IMR-90 (cell line): ENCODE results near the gene DOCK2. TPM values are rescaled to one million over a fixed set of nuclear protein-coding genes. Genes with fewer than 3 reads are reported as not detected.

Experiments used
- ATAC-seq: fragments of 200-7000 bp; cut with Tn5 transposase; 2 replicates; pipeline ENCODE4 v1.9.1; 2020; ENCODE audit warnings: low read depth, mild to moderate bottlenecking, moderate library complexity
- BruUV-seq: library from RNA; stranded (reverse); fragments of 400-500 nt; replicated peaks from 2 replicates; lab custom pipeline; 2021; lab: Mats Ljungman, UMichigan
- CTCF ChIA-PET: fragments of 300-600 bp; formaldehyde crosslinking; extraction: SDS; loops from one replicate; lab custom pipeline; 2021; ENCODE audit warnings: antibody characterized with exemption; lab: Yijun Ruan, JAX
- POLR2A ChIA-PET: fragments of 300-600 bp; sonication (Branson Sonifier 250); formaldehyde crosslinking; loops from one replicate; lab custom pipeline; 2022; ENCODE audit warnings: antibody characterized with exemption; ENCODE audit not compliant: unreplicated experiment; lab: Charles Lee
- DNase-seq: peaks from one replicate; pipeline ENCODE4 v3.0.0; 2013
- H2AFZ ChIP-seq: replicated peaks from 2 replicates; pipeline ENCODE3; 2013; ENCODE audit warnings: low read length, mild to moderate bottlenecking; ENCODE audit not compliant: poor library complexity
- H2AK5ac ChIP-seq: 2 replicates; pipeline ENCODE4 v1.6.1; 2013; ENCODE audit warnings: low read depth, low read length, inconsistent platforms
- H2AK9ac ChIP-seq: replicated peaks from 2 replicates; pipeline ENCODE3; 2013; ENCODE audit warnings: mild to moderate bottlenecking, low read depth, low read length, moderate library complexity; ENCODE audit not compliant: poor library complexity
- H2BK120ac ChIP-seq: 2 replicates; pipeline ENCODE4 v1.6.1; 2013; ENCODE audit warnings: low read depth, low read length, inconsistent platforms
- H2BK15ac ChIP-seq: 3 replicates; pipeline ENCODE4 v1.6.1; 2013; ENCODE audit warnings: low read depth, low read length, inconsistent platforms
- H2BK20ac ChIP-seq: 2 replicates; pipeline ENCODE4 v1.6.1; 2013; ENCODE audit warnings: low read depth, mild to moderate bottlenecking, inconsistent platforms, low read length, moderate library complexity
- H2BK5ac ChIP-seq: 2 replicates; pipeline ENCODE4 v1.6.1; 2013; ENCODE audit warnings: mild to moderate bottlenecking, low read depth, low read length, inconsistent platforms; ENCODE audit not compliant: poor library complexity, severe bottlenecking
- H3K14ac ChIP-seq: replicated peaks from 2 replicates; pipeline ENCODE4 v1.6.1; 2013; ENCODE audit warnings: low read depth, low read length, inconsistent platforms
- H3K18ac ChIP-seq: 2 replicates; pipeline ENCODE4 v1.6.1; 2013; ENCODE audit warnings: low read depth, low read length, control low read depth
- H3K23ac ChIP-seq: 2 replicates; pipeline ENCODE4 v1.6.1; 2013; ENCODE audit warnings: low read depth, low read length, inconsistent platforms
- H3K27ac ChIP-seq: 2 replicates; pipeline ENCODE4 v1.5.1; 2013; ENCODE audit warnings: mild to moderate bottlenecking, control low read depth, low read length; ENCODE audit not compliant: insufficient read depth
- H3K27me3 ChIP-seq: 2 replicates; pipeline ENCODE4 v1.6.1; 2013; ENCODE audit warnings: low read length; ENCODE audit not compliant: control insufficient read depth, insufficient read depth
- H3K36me3 ChIP-seq: 2 replicates; pipeline ENCODE4 v1.6.1; 2013; ENCODE audit warnings: low read length, mixed read lengths; ENCODE audit not compliant: control insufficient read depth, insufficient read depth
- H3K4ac ChIP-seq: 2 replicates; pipeline ENCODE4 v1.6.1; 2013; ENCODE audit warnings: low read depth, low read length, inconsistent platforms
- H3K4me1 ChIP-seq: 2 replicates; pipeline ENCODE4 v1.6.1; 2013; ENCODE audit warnings: low read length, mixed read lengths; ENCODE audit not compliant: control insufficient read depth, insufficient read depth
- H3K4me2 ChIP-seq: 2 replicates; pipeline ENCODE4 v1.6.1; 2013; ENCODE audit warnings: low read depth, mild to moderate bottlenecking, control low read depth, low read length, moderate library complexity
- H3K4me3 ChIP-seq: 2 replicates; pipeline ENCODE4 v1.5.1; 2013; ENCODE audit warnings: low read depth, mild to moderate bottlenecking, control low read depth, low read length, moderate library complexity; ENCODE audit not compliant: insufficient read depth
- H3K56ac ChIP-seq: 2 replicates; pipeline ENCODE4 v1.6.1; 2013; ENCODE audit warnings: low read length, inconsistent platforms; ENCODE audit not compliant: insufficient read depth; ENCODE audit errors: extremely low read depth
- H3K79me1 ChIP-seq, 2 experiments: 2 replicates each; pipeline ENCODE4 v1.6.1; 2013; ENCODE audit warnings: low read length in 2 of 2, inconsistent platforms in 1 of 2, low read depth in 1 of 2
- H3K9ac ChIP-seq: 2 replicates; pipeline ENCODE4 v1.6.1; 2013; ENCODE audit warnings: low read depth, low read length, control low read depth
- H3K9me1 ChIP-seq: 2 replicates; pipeline ENCODE4 v1.6.1; 2013; ENCODE audit warnings: low read length, inconsistent platforms; ENCODE audit not compliant: insufficient read depth
- H3K9me3 ChIP-seq: 2 replicates; pipeline ENCODE4 v1.6.1; 2013; ENCODE audit warnings: low read length; ENCODE audit not compliant: control insufficient read depth, insufficient read depth
- H4K20me1 ChIP-seq: 2 replicates; pipeline ENCODE4 v1.6.1; 2013; ENCODE audit warnings: low read length, inconsistent platforms; ENCODE audit not compliant: insufficient read depth
- H4K5ac ChIP-seq: 2 replicates; pipeline ENCODE4 v1.6.1; 2013; ENCODE audit warnings: mild to moderate bottlenecking, low read depth, low read length, control low read depth
- H4K8ac ChIP-seq, 2 experiments: 2 replicates each; pipeline ENCODE4 v1.6.1; 2013; ENCODE audit warnings: low read depth in 2 of 2, low read length in 2 of 2, control low read depth in 1 of 2, inconsistent platforms in 1 of 2
- H4K91ac ChIP-seq: 2 replicates; pipeline ENCODE4 v1.6.1; 2013; ENCODE audit warnings: low read depth, low read length, inconsistent platforms; ENCODE audit not compliant: insufficient read depth
- BHLHE40 ChIP-seq: fragments of 150-350 bp; IDR thresholded peaks from 2 replicates; pipeline ENCODE4 v1.6.1; 2016; ENCODE audit warnings: mild to moderate bottlenecking, low read depth, low read length
- CHD1 ChIP-seq: IDR thresholded peaks from 2 replicates; pipeline ENCODE4 v1.6.1; 2012; ENCODE audit warnings: low read depth, low read length, improper control_type of control experiment
- FOS ChIP-seq: fragments of 150-350 bp; IDR thresholded peaks from 2 replicates; pipeline ENCODE4 v1.6.1; 2016; ENCODE audit warnings: low read depth, low read length
- MAFK ChIP-seq: IDR thresholded peaks from 2 replicates; pipeline ENCODE4 v1.6.1; 2012; ENCODE audit warnings: low read depth, low read length, improper control_type of control experiment
- MXI1 ChIP-seq: IDR thresholded peaks from 2 replicates; pipeline ENCODE4 v1.6.1; 2012; ENCODE audit warnings: low read depth, mild to moderate bottlenecking, low read length, moderate library complexity, borderline replicate concordance
- NFE2L2 ChIP-seq: fragments of 150-350 bp; IDR thresholded peaks from 2 replicates; pipeline ENCODE4 v1.6.1; 2016; ENCODE audit warnings: low read depth, mild to moderate bottlenecking, low read length
- RAD21 ChIP-seq: IDR thresholded peaks from 2 replicates; pipeline ENCODE4 v1.6.1; 2012; ENCODE audit warnings: low read length, improper control_type of control experiment
- RFX5 ChIP-seq: IDR thresholded peaks from 2 replicates; pipeline ENCODE4 v1.8.0; 2012; ENCODE audit warnings: low read depth, mild to moderate bottlenecking, low read length, moderate library complexity
- SMC3 ChIP-seq: fragments of 150-350 bp; IDR thresholded peaks from 2 replicates; pipeline ENCODE4 v1.6.1; 2016; ENCODE audit warnings: low read depth, mild to moderate bottlenecking, antibody characterized with exemption, low read length, moderate library complexity
- WGBS, 2 experiments: methylation state at CpG; one replicate each; pipeline versions ENCODE4 v1.1.5 to v1.1.7; 2013; ENCODE audit warnings: missing lambda C conversion rate in 2 of 2; ENCODE audit not compliant: insufficient read length in 1 of 2; ENCODE audit errors: extremely low coverage in 2 of 2; 5-methylcytosine and 5-hydroxymethylcytosine counted together
- dilution Hi-C: fragments of 300-500 bp; cut with HindIII; formaldehyde crosslinking; loops from one replicate; pipeline ENCODE4 v1.14.3; 2018; ENCODE audit warnings: low sequenced_read_pairs; ENCODE audit not compliant: unreplicated experiment
- in situ Hi-C: fragments of 300-500 bp; cut with MboI; formaldehyde crosslinking; loops from 3 replicates; pipeline ENCODE4 v1.14.3; 2019; ENCODE audit warnings: low sequenced_read_pairs, inconsistent platforms, mixed read lengths
- intact Hi-C: fragments of 100-400 bp; cut with micrococcal nuclease; formaldehyde crosslinking; loops from 2 replicates; pipeline ENCODE4 v1.10.0; 2022
- polyA plus RNA-seq, 3 experiments: library from polyadenylated mRNA; depleted of rRNA; stranded (reverse); fragments of >200 nt; gene quantifications; 2 replicates each; pipeline ENCODE4 v1.2.3, GENCODE V29; 2012; ENCODE audit warnings: low replicate concordance in 1 of 3
- total RNA-seq: library from RNA; depleted of rRNA; stranded (reverse); fragments of >200 nt; gene quantifications from 2 replicates; pipeline ENCODE4 v1.2.3, GENCODE V29; 2012
- TF ChIP-seq, protein P1 (sequence below): fragments of 150-350 bp; IDR thresholded peaks from 2 replicates; pipeline ENCODE4 v1.6.1; 2017; ENCODE audit warnings: mild to moderate bottlenecking, antibody characterized with exemption, low read length, low read depth
- TF ChIP-seq, protein P2 (sequence below): fragments of 150-350 bp; IDR thresholded peaks from 2 replicates; pipeline ENCODE4 v1.6.1; 2016; ENCODE audit warnings: low read depth, mild to moderate bottlenecking, low read length, moderate library complexity, borderline replicate concordance

DOCK2 gene
- total and polyA plus RNA-seq, 2 of the 4 experiments (the other 2 are of a cell fraction) = 0.72 to 3.0 TPM

DNA sequence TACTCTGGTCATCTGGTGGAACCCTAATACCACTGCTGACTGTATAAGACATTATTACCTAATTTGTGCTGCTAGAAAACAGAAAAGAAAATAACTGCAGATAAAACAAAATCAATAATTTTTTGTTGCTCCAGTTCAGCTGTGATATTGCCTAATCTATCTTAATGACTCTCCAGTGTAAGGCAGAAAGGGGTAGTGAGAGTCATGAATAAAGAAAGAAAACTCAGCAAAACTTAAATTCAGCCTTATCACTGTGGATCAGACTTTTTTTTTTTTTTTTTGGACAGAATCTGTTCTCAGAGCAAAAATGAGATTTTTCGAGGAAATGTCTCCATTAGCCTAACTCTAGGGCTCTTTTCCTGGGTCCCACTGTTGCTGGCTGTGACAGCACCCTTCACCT lies 1.1 kb upstream of the DOCK2 start:
- no TSS peak for BruUV-seq
- ATAC-seq (no peak), DNase-seq (no peak)
- Histone ChIP-seq H3K14ac (no peak overlapping the region), H4K91ac (no peak overlapping the region), H3K9me3 (peaks cover 4% of the 10 kb centered on the region; the same call in 1 of the 2 replicates), H2AK5ac (no peak overlapping the region), H3K36me3 (no peaks in the 10 kb centered on the region), H3K27me3 (no peaks in the 10 kb centered on the region), H3K4ac (no peak overlapping the region), H3K4me1 (peaks cover 3% of the 10 kb centered on the region; the same call in 1 of the 2 replicates), H3K56ac (no peak overlapping the region), H2AK9ac (no peak overlapping the region), H2BK15ac (no peak overlapping the region), H3K4me2 (no peak overlapping the region), H2BK5ac (no peak overlapping the region), H4K8ac (no peak overlapping the region), H4K5ac (no peak overlapping the region), H4K20me1 (no peaks in the 10 kb centered on the region), H3K4me3 (no peak overlapping the region), H3K27ac (no peak overlapping the region), H2BK20ac (no peak overlapping the region), H3K18ac (no peak overlapping the region), H2AFZ (no peak overlapping the region), H3K79me1 (no peaks in the 10 kb centered on the region), H3K23ac (no peak overlapping the region), H3K9me1 (no peaks in the 10 kb centered on the region), H2BK120ac (no peak overlapping the region), H3K9ac (no peak overlapping the region)
- dilution Hi-C loops (no loop called here), in situ Hi-C loops (no loop called here), intact Hi-C loops (no loop called here)
- WGBS, 2 experiments = no CpG with 5 or more reads among the region's 1 CpG
- CTCF ChIA-PET = no interaction called here
- POLR2A ChIA-PET = no interaction called here
- TF ChIP-seq MAFK (no peak), FOS (no peak), RAD21 (no peak), SMC3 (no peak), RFX5 (no peak), NFE2L2 (no peak), BHLHE40 (no peak), CHD1 (no peak), MXI1 (no peak)
- TF ChIP-seq, protein P1, sequence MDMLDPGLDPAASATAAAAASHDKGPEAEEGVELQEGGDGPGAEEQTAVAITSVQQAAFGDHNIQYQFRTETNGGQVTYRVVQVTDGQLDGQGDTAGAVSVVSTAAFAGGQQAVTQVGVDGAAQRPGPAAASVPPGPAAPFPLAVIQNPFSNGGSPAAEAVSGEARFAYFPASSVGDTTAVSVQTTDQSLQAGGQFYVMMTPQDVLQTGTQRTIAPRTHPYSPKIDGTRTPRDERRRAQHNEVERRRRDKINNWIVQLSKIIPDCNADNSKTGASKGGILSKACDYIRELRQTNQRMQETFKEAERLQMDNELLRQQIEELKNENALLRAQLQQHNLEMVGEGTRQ = no peak
- TF ChIP-seq, protein P2, sequence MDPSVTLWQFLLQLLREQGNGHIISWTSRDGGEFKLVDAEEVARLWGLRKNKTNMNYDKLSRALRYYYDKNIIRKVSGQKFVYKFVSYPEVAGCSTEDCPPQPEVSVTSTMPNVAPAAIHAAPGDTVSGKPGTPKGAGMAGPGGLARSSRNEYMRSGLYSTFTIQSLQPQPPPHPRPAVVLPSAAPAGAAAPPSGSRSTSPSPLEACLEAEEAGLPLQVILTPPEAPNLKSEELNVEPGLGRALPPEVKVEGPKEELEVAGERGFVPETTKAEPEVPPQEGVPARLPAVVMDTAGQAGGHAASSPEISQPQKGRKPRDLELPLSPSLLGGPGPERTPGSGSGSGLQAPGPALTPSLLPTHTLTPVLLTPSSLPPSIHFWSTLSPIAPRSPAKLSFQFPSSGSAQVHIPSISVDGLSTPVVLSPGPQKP = no peak
